AG10803 (cell line): Measurements from ENCODE around the gene F7.
"Not testable (repeated sequence)": the region's sequence is repeated elsewhere in the genome, so short reads cannot be mapped to it uniquely, and the experiment has no call there.

Source experiments
- DNase-seq: peaks from one replicate; pipeline ENCODE4 v3.0.0; 2010; ENCODE audit warnings: low read depth
- H3K4me3 ChIP-seq: 2 replicates; pipeline ENCODE4 v1.5.1; 2011; ENCODE audit warnings: mild to moderate bottlenecking, low read length, control low read depth
- CTCF ChIP-seq: conservative IDR thresholded peaks from 2 replicates; pipeline ENCODE4 v1.5.1; 2011; ENCODE audit warnings: mild to moderate bottlenecking, low read length, control low read depth, inconsistent platforms

F7 gene

GRCh38 chr13:113105032-113105920, at the start of gene F7:
F7 (plus strand) TSS chr13:113105791; CDS start chr13:113105842, 51 bp downstream.
- peak; percentile 8 for DNase-seq
- TF ChIP-seq CTCF, result no peak
- H3K4me3 ChIP-seq, result no peak within 1 kb of the TSS

- H3K4me3 ChIP-seq, result no peak overlapping the region
- DNase-seq, result no peak
- TF ChIP-seq CTCF, result no peak
Measured at GRCh38 chr13:113057084-113057483, 48.5 kb upstream of the F7 start.

- DNase-seq, H3K4me3 ChIP-seq: not testable (repeated sequence)
Measured at GRCh38 chr13:113057559-113057958, 48.0 kb upstream of the F7 start.

GRCh38 chr13:113058129-113058987, 47.2 kb upstream of the F7 start:
- H3K4me3 ChIP-seq, result no peak overlapping the region
- no peak for TF ChIP-seq CTCF
- no peak for DNase-seq

- TF ChIP-seq CTCF, result no peak
- no peak overlapping the region for H3K4me3 ChIP-seq
- DNase-seq, result no peak
Measured at GRCh38 chr13:113058988-113059850, 46.4 kb upstream of the F7 start.

- no peak for TF ChIP-seq CTCF
- no peak overlapping the region for H3K4me3 ChIP-seq
- no peak for DNase-seq
Measured at GRCh38 chr13:113059891-113060290, 45.7 kb upstream of the F7 start.
